Suprapubic skin (tissue), 4 donors: ENCODE data around the gene SKAP1. TPM values are rescaled to one million over a fixed set of nuclear protein-coding genes. Genes with fewer than 3 reads are reported as not detected.
A peak's percentile ranks its signal among the peaks of the same experiment; 100 is the strongest.

ENCODE experiments used
- DNase-seq, 2 donors: peaks; one replicate each; pipeline ENCODE4 v3.0.0-alpha.2; 2019; ENCODE audit warnings: low spot score in 2 of 2
- H3K27ac ChIP-seq: fragments of 200-600 bp; sonication (generic); one replicate; pipeline ENCODE4 v1.5.1; 2019
- H3K27me3 ChIP-seq: fragments of 200-600 bp; sonication (generic); one replicate; pipeline ENCODE4 v1.5.1; 2019
- H3K36me3 ChIP-seq: fragments of 200-600 bp; sonication (generic); one replicate; pipeline ENCODE4 v1.5.1; 2019
- H3K4me1 ChIP-seq: fragments of 200-600 bp; sonication (generic); one replicate; pipeline ENCODE4 v1.5.1; 2019
- H3K4me3 ChIP-seq: fragments of 200-600 bp; sonication (generic); one replicate; pipeline ENCODE4 v1.5.1; 2019; ENCODE audit warnings: mild to moderate bottlenecking
- H3K9me3 ChIP-seq: fragments of 200-600 bp; sonication (generic); one replicate; pipeline ENCODE4 v1.5.1; 2019
- CTCF ChIP-seq, 2 donors: fragments of 200-600 bp in 1 of 2; fragments of 450-650 bp in 1 of 2; sonication (generic) in 1 of 2; IDR thresholded peaks; one replicate each; pipeline ENCODE4 v1.5.1; 2016 to 2019; ENCODE audit warnings: antibody characterized with exemption in 2 of 2, mild to moderate bottlenecking in 1 of 2, moderate library complexity in 1 of 2
- EP300 ChIP-seq: sonication (generic); formaldehyde crosslinking; IDR thresholded peaks from one replicate; pipeline ENCODE4 v1.6.1; 2017; ENCODE audit warnings: antibody characterized with exemption
- POLR2A ChIP-seq, 2 donors: fragments of 450-650 bp; IDR thresholded peaks; one replicate each; pipeline ENCODE4 v1.6.1; 2017; ENCODE audit warnings: antibody characterized with exemption in 2 of 2, mild to moderate bottlenecking in 2 of 2, moderate library complexity in 2 of 2
- POLR2AphosphoS5 ChIP-seq, 3 donors: sonication (generic); formaldehyde crosslinking; IDR thresholded peaks; one replicate each; pipeline ENCODE4 v1.6.1; 2017; ENCODE audit warnings: antibody characterized with exemption in 3 of 3
- WGBS: methylation state at CpG from one replicate; pipeline ENCODE4 v1.1.5; 2018; 5-methylcytosine and 5-hydroxymethylcytosine counted together
- total RNA-seq, 4 donors: library from RNA; depleted of rRNA; stranded (reverse); fragments of >200 nt; gene quantifications; one replicate each; pipeline ENCODE4 v1.1.0, GENCODE V29; 2016

SKAP1 gene
- total RNA-seq, 4 donors from 2014 or later = 1.0 to 1.5 TPM; not detected in 2

DNA sequence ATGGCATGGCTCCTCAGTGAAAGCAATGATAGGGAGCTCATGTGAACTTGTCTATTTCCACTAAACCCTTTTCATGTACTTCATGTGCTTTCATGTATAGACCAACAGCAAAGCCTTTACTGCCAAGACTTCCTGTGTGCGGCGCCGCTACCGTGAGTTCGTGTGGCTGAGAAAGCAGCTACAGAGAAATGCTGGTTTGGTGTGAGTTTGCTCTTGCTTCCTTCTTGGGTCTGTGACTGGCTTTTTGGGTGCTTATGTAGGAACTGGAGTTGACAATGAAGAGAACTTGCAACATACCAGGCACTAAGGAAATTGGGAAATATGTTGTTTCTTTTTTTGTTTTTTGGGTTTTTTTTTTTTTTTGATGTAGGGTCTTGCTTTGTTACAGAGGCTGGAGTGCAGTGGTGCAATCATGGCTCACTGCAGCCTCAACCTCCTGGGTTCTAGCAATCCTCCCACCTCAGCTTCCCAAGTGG, 316.8 kb downstream of the SKAP1 start:
- 90% methylated on average over 5 of the region's 5 CpGs for WGBS
- no peak for DNase-seq
- no peak overlapping the region for H3K27ac ChIP-seq
- H3K4me1 ChIP-seq = peaks cover 19% of the 10 kb centered on the region
- H3K27me3 ChIP-seq = no peaks in the 10 kb centered on the region
- TF ChIP-seq POLR2A (IDR thresholded peaks at IDR 0.05) (no peak), EP300 (no peak), POLR2AphosphoS5 (IDR thresholded peaks at IDR 0.05) (no peak), CTCF (IDR thresholded peaks at IDR 0.05) (no peak)
- H3K9me3 ChIP-seq = no peaks in the 10 kb centered on the region
- peaks cover 46% of the 10 kb centered on the region for H3K36me3 ChIP-seq
- no peak overlapping the region for H3K4me3 ChIP-seq

DNA sequence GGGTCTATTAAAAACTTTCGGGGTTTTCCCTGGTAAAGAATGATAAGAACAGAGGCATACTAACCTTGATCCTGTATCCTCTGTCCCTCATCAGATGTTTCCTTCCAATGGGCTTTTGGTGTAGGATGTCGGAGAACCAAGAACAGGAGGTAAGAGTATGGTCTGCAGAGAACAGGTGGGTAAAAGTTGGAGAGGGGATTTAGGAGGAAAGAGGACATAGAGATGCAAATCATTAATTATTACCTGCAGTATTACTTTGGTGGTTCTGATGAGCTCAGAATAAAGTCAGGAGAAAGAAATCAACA, 318.1 kb downstream of the SKAP1 start:
- Histone ChIP-seq H3K36me3 (peaks cover 38% of the 10 kb centered on the region), H3K9me3 (no peaks in the 10 kb centered on the region), H3K4me1 (peaks cover 24% of the 10 kb centered on the region), H3K27ac (no peak overlapping the region), H3K4me3 (no peak overlapping the region), H3K27me3 (no peaks in the 10 kb centered on the region)
- TF ChIP-seq EP300 = no peak
- TF ChIP-seq CTCF (IDR thresholded peaks at IDR 0.05) = no peak
- TF ChIP-seq POLR2A (IDR thresholded peaks at IDR 0.05) = no peak
- no peak for TF ChIP-seq POLR2AphosphoS5 (IDR thresholded peaks at IDR 0.05)
- WGBS = 75% methylated on average over 2 of the region's 2 CpGs
- DNase-seq = no peak

DNA sequence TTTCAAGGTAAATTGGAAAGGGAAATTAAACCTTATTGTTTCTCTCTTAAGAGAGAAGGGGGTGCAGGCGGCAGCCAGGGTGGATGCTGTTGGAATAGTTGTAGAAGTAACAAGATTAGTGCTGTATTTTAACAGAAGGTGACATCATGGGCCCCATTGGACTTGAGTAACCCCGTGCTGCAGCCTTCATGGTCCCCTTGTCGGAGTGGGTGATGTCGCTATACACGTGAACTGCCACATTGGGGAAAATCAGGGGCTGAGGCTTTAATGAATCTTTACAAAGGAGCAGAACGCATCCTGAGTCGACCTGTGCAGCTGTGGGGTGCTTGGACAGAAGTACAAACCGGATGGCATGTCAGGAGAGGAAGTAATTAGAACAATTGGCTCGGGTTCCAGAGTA, 319.3 kb downstream of the SKAP1 start:
- DNase-seq = no peak
- Histone ChIP-seq H3K27me3 (no peaks in the 10 kb centered on the region), H3K36me3 (peaks cover 26% of the 10 kb centered on the region), H3K4me1 (peaks cover 27% of the 10 kb centered on the region), H3K27ac (no peak overlapping the region), H3K9me3 (no peaks in the 10 kb centered on the region), H3K4me3 (no peak overlapping the region)
- TF ChIP-seq EP300 (no peak), POLR2A (IDR thresholded peaks at IDR 0.05) (no peak), CTCF (IDR thresholded peaks at IDR 0.05) (no peak), POLR2AphosphoS5 (IDR thresholded peaks at IDR 0.05) (no peak)
- 69% methylated on average over 9 of the region's 9 CpGs for WGBS

DNA sequence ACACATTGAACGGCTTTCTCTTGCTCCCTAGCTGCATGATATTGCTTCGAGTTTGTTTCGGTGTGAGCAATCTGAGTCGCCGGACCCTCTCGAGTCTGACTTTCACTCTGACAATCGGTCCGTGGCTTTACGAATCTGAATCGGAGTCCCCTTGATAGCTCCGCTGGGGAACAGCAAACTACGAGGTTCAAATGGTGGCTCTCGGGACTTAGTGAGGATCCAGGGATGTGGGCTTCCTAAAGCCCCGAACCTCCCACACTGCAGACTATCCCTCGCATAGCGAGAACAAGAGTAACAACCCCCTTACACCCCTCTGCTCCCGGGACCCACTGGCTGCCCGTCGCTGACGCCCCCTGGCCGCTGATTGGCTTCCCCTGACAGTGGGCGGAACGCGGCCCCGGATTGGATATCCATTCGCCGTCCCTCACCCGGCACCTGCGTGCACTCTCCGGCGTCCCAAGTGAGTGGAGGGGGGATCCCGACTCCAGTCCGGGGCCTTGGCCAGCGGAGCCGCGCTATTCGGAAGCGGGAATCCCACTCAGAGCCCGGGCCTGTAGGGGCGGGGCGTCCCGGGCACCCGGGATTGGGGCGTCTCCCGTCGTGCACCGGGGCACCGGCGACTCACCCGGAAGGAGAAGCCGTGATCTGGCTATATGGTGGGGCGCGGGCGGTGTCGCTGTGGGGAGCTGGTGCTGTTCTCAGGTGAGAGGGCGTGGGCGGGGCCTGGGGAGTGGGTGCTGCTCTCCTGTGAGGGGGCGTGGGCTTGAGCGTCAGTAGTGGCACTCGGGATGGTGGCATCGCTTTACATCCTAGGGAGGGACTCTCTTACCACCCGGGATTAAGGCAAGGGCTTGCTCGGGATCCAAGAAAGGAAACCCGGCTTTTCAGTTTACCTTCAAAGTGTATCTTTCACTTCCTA, 322.6 kb downstream of the SKAP1 start, which contains the start of gene SNX11:
TSS of gene SNX11 (plus strand) at position 630 of the 919 bp plus-strand sequence. CDS start 4,278 bp downstream, outside the sequence.
- Histone ChIP-seq H3K27ac (peak within 1 kb of the TSS; percentile 85), H3K36me3 (no peaks in the 10 kb centered on the region), H3K4me1 (peaks cover 27% of the 10 kb centered on the region), H3K27me3 (no peaks in the 10 kb centered on the region), H3K4me3 (peak within 1 kb of the TSS; percentile 73), H3K9me3 (no peaks in the 10 kb centered on the region)
- DNase-seq = peak; percentile 96
- under 1% methylated on average over 23 of the region's 64 CpGs for WGBS
- TF ChIP-seq POLR2A (IDR thresholded peaks at IDR 0.05) (peak in 1 of 2 donors; percentile 30), CTCF (IDR thresholded peaks at IDR 0.05) (no peak)

- Histone ChIP-seq H3K36me3 (no peaks in the 10 kb centered on the region), H3K27ac (peak overlapping the region; percentile 85), H3K4me3 (peak overlapping the region; percentile 73), H3K4me1 (peaks cover 27% of the 10 kb centered on the region), H3K9me3 (no peaks in the 10 kb centered on the region), H3K27me3 (no peaks in the 10 kb centered on the region)
- 38% methylated on average over 13 of the region's 13 CpGs for WGBS
- no peak for DNase-seq
- TF ChIP-seq EP300 = no peak
- TF ChIP-seq POLR2AphosphoS5 (IDR thresholded peaks at IDR 0.05) = no peak
- no peak for TF ChIP-seq POLR2A (IDR thresholded peaks at IDR 0.05)
- TF ChIP-seq CTCF (IDR thresholded peaks at IDR 0.05) = no peak
Measured at GRCh38 chr17:48106802-48107136, 323.2 kb downstream of the SKAP1 start.
